ENCODE data around the gene CREB3L4. TPM values are rescaled to one million over a fixed set of nuclear protein-coding genes. Genes with fewer than 3 reads are reported as not detected.

The CREB3L4 gene
- total and polyA plus RNA-seq, 2 of the 13 experiments (the other 11 are each of a cell fraction or from before 2014, with no cell fraction given), result 9.9 to 18.7 TPM

DNA sequence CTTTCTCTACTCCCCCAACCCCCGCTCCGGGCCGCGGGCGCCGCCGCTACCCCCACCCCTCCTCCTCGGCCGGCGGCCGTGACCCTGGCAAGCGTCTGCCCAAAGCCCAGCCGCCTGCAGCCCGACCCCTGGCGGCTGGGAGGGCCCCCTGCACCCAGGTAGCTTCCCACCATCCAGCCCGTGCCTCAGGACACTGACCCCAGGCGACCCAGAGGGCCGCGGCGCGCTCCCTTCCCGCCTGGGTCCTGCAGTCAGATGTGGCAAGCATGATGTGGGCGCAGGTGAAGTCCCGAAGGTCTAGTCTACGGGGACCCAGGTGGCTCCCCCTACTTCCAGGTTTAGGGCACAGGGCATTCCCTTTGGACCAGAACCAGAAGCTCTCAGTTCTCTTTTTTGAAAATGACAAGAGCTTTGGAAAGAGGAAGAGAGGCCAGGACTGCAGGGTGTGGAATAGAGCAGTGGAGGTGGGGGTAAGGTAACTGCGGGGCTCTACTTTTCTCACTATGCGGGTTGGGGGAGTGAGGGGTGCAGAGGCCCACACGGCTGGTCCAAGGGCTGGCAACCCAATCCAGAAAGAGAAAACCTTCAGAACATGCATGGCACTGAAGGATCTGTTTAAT lies 21.0 kb upstream of the CREB3L4 start, which contains the start of gene DENND4B (continued):
- TF ChIP-seq, protein P1, sequence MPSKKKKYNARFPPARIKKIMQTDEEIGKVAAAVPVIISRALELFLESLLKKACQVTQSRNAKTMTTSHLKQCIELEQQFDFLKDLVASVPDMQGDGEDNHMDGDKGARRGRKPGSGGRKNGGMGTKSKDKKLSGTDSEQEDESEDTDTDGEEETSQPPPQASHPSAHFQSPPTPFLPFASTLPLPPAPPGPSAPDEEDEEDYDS (CRISPR knock-in tag; IDR thresholded peaks at IDR 0.05), result 0 out of 2 replicates have a peak, but pooled peaks have one; percentile 24
- TF ChIP-seq ZNF552 (CRISPR knock-in tag; IDR thresholded peaks at IDR 0.05; ENCODE audit: borderline replicate concordance), result no peak
- TF ChIP-seq ELF1 (CRISPR knock-in tag; IDR thresholded peaks at IDR 0.05), result peak; percentile 53; the same call in 1 of the 2 replicates
- peak; percentile 75; the same call in 1 of the 2 replicates for TF ChIP-seq ZNF331 (CRISPR knock-in tag; IDR thresholded peaks at IDR 0.05)
- TF ChIP-seq, protein P2, sequence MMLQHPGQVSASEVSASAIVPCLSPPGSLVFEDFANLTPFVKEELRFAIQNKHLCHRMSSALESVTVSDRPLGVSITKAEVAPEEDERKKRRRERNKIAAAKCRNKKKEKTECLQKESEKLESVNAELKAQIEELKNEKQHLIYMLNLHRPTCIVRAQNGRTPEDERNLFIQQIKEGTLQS (CRISPR knock-in tag; IDR thresholded peaks at IDR 0.05), result 0 out of 2 replicates have a peak, but pooled peaks have one; percentile 25
- TF ChIP-seq, protein P3, sequence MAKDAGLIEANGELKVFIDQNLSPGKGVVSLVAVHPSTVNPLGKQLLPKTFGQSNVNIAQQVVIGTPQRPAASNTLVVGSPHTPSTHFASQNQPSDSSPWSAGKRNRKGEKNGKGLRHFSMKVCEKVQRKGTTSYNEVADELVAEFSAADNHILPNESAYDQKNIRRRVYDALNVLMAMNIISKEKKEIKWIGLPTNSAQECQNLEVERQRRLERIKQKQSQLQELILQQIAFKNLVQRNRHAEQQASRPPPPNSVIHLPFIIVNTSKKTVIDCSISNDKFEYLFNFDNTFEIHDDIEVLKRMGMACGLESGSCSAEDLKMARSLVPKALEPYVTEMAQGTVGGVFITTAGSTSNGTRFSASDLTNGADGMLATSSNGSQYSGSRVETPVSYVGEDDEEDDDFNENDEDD (CRISPR knock-in tag; IDR thresholded peaks at IDR 0.05; ENCODE audit: borderline replicate concordance), result peak; percentile 50; the same call in 1 of the 2 replicates
- peak; percentile 45; the same call in 1 of the 2 replicates for TF ChIP-seq CBFB (CRISPR knock-in tag; IDR thresholded peaks at IDR 0.05)
- peak; percentile 93 for TF ChIP-seq XRCC5 (optimal IDR thresholded peaks at IDR 0.05; ENCODE audit: low read length)
- 0 out of 2 replicates have a peak, but pooled peaks have one; percentile 54 for TF ChIP-seq ZFP36L2 (CRISPR knock-in tag; IDR thresholded peaks at IDR 0.05)
- no peak for TF ChIP-seq SETDB1 (CRISPR knock-in tag; IDR thresholded peaks at IDR 0.05; ENCODE audit: borderline replicate concordance)
- TF ChIP-seq ARNT2 (CRISPR knock-in tag; IDR thresholded peaks at IDR 0.05; ENCODE audit: low read depth), result peak; percentile 38
- no peak for TF ChIP-seq SP4 (CRISPR knock-in tag; IDR thresholded peaks at IDR 0.05)
- TF ChIP-seq KLF12 (CRISPR knock-in tag; IDR thresholded peaks at IDR 0.05; ENCODE audit: borderline replicate concordance), result peak; percentile 55; the same call in 1 of the 2 replicates
- TF ChIP-seq, protein P4, sequence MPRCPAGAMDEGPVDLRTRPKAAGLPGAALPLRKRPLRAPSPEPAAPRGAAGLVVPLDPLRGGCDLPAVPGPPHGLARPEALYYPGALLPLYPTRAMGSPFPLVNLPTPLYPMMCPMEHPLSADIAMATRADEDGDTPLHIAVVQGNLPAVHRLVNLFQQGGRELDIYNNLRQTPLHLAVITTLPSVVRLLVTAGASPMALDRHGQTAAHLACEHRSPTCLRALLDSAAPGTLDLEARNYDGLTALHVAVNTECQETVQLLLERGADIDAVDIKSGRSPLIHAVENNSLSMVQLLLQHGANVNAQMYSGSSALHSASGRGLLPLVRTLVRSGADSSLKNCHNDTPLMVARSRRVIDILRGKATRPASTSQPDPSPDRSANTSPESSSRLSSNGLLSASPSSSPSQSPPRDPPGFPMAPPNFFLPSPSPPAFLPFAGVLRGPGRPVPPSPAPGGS (CRISPR knock-in tag; IDR thresholded peaks at IDR 0.05), result peak; percentile 26; the same call in 1 of the 2 replicates
- peak; percentile 37; the same call in 1 of the 2 replicates for TF ChIP-seq NCOA2 (CRISPR knock-in tag; IDR thresholded peaks at IDR 0.05)
- TF ChIP-seq ATF7-NPFF (CRISPR knock-in tag; IDR thresholded peaks at IDR 0.05; ENCODE audit: low read depth), result 0 out of 2 replicates have a peak, but pooled peaks have one; percentile 30
- TF ChIP-seq CREB1 (IDR thresholded peaks at IDR 0.05), result no peak
- no peak for TF ChIP-seq CREB1 (CRISPR knock-in tag; IDR thresholded peaks at IDR 0.05)
- TF ChIP-seq, protein P5, sequence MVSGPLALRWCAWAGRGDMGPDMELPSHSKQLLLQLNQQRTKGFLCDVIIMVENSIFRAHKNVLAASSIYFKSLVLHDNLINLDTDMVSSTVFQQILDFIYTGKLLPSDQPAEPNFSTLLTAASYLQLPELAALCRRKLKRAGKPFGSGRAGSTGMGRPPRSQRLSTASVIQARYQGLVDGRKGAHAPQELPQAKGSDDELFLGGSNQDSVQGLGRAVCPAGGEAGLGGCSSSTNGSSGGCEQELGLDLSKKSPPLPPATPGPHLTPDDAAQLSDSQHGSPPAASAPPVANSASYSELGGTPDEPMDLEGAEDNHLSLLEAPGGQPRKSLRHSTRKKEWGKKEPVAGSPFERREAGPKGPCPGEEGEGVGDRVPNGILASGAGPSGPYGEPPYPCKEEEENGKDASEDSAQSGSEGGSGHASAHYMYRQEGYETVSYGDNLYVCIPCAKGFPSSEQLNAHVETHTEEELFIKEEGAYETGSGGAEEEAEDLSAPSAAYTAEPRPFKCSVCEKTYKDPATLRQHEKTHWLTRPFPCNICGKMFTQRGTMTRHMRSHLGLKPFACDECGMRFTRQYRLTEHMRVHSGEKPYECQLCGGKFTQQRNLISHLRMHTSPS (CRISPR knock-in tag; IDR thresholded peaks at IDR 0.05; ENCODE audit: low read depth), result peak; percentile 55; the same call in 1 of the 2 replicates
- TF ChIP-seq STAG1 (CRISPR knock-in tag; IDR thresholded peaks at IDR 0.05), result peak; percentile 59
- peak; percentile 85 for TF ChIP-seq RAD21 (CRISPR knock-in tag; IDR thresholded peaks at IDR 0.05)
- TF ChIP-seq, protein P6, sequence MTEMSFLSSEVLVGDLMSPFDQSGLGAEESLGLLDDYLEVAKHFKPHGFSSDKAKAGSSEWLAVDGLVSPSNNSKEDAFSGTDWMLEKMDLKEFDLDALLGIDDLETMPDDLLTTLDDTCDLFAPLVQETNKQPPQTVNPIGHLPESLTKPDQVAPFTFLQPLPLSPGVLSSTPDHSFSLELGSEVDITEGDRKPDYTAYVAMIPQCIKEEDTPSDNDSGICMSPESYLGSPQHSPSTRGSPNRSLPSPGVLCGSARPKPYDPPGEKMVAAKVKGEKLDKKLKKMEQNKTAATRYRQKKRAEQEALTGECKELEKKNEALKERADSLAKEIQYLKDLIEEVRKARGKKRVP (CRISPR knock-in tag; IDR thresholded peaks at IDR 0.05), result peak in 1 of 2 experiments; percentile 14; a peak in 1 of 4 replicates
- TF ChIP-seq KDM2A (CRISPR knock-in tag; IDR thresholded peaks at IDR 0.05; ENCODE audit: borderline replicate concordance, low read depth), result peak; percentile 92
- TF ChIP-seq BRCA1 (CRISPR knock-in tag; IDR thresholded peaks at IDR 0.05), result no peak
- TF ChIP-seq SKI (IDR thresholded peaks at IDR 0.05; ENCODE audit: partially characterized antibody), result peak; percentile 83

Measured in HepG2 (cell line).